ENCODE data around the gene GSTO1. TPM values are rescaled to one million over a fixed set of nuclear protein-coding genes. Genes with fewer than 3 reads are reported as not detected.
A peak's percentile ranks its signal among the peaks of the same experiment; 100 is the strongest.

GSTO1 gene
- total and polyA plus RNA-seq, 2 donors (not counting 1 experiment from before 2014, with no cell fraction given) = 30.1 to 37.7 TPM

GRCh38 chr10:104288355-104288754 lies 33.7 kb downstream of the GSTO1 start:
- H3K9ac ChIP-seq (ENCODE audit: low read length) = no peak overlapping the region
- CTCF ChIA-PET = interaction anchor here (0.8 to 9.9 kb wide), 4 partner anchors 14 to 63 kb away, joined by 3 to 221 read pairs (median 82); partner anchors contain the start of gene CFAP58
- no peak overlapping the region for H3K4me2 ChIP-seq (replicated peaks; ENCODE audit: low read depth, low read length, poor library complexity, severe bottlenecking)
- peaks cover 0 to 16% (median 4%) of the 10 kb centered on the region in 4 experiments for H3K27me3 ChIP-seq (replicated peaks in 1 of 4; ENCODE audit: control extremely low read depth in 1 of 4, control insufficient read depth in 3 of 4, insufficient read depth in 4 of 4, low read length in 3 of 4)
- H4K20me1 ChIP-seq (ENCODE audit: control insufficient read depth, insufficient read depth, low read length, poor library complexity, severe bottlenecking) = no peaks in the 10 kb centered on the region
- Mint-ChIP-seq H3K4me1 (peaks cover 5% of the 10 kb centered on the region), H3K4me3 (no peak overlapping the region), H3K27me3 (peaks cover 33% of the 10 kb centered on the region), H3K27ac (no peak overlapping the region), H3K9me3 (ENCODE audit: insufficient read depth) (no peaks in the 10 kb centered on the region)
- no peak for TF ChIP-seq CTCF (IDR thresholded peaks at IDR 0.05)
- TF ChIP-seq EZH2 (IDR thresholded peaks at IDR 0.05; ENCODE audit: borderline replicate concordance, insufficient read depth, low read depth, low read length, poor library complexity, severe bottlenecking) = no peak
- H3K4me3 ChIP-seq (ENCODE audit: control extremely low read depth in 1 of 5, extremely low read depth in 1 of 5, insufficient read depth in 1 of 5, low read depth in 2 of 5, low read length in 4 of 5) = no peak overlapping the region
- H3K79me2 ChIP-seq (ENCODE audit: control insufficient read depth, insufficient read depth, low read length) = no peaks in the 10 kb centered on the region
- intact Hi-C loops (cut with micrococcal nuclease) = no loop called here
- H3K9me3 ChIP-seq (ENCODE audit: control extremely low read depth in 1 of 3, control insufficient read depth in 2 of 3, insufficient read depth in 1 of 3, low read length in 2 of 3) = no peaks in the 10 kb centered on the region
- H3K36me3 ChIP-seq (replicated peaks in 1 of 2; ENCODE audit: control extremely low read depth in 1 of 2, control insufficient read depth in 1 of 2, extremely low read depth in 1 of 2, insufficient read depth in 2 of 2, low read length in 1 of 2) = no peaks in the 10 kb centered on the region
- no peak overlapping the region for H2AFZ ChIP-seq (ENCODE audit: insufficient read depth, low read depth, low read length, poor library complexity, severe bottlenecking)
- peaks cover 4 to 8% of the 10 kb centered on the region in 2 donors for H3K4me1 ChIP-seq (ENCODE audit: control insufficient read depth in 2 of 2, insufficient read depth in 2 of 2, low read length in 2 of 2)
- POLR2A ChIA-PET = no interaction called here
- WGBS (ENCODE audit: insufficient coverage) = 100% methylated on average over 1 of the region's 1 CpG
- DNase-seq = no peak
- ATAC-seq (ENCODE audit: low read depth) = no peak
- no peak overlapping the region for H3K27ac ChIP-seq (ENCODE audit: low read length in 2 of 2)

- Histone ChIP-seq H3K4me2 (replicated peaks; ENCODE audit: low read depth, low read length, poor library complexity, severe bottlenecking) (peak overlapping the region; percentile 66), H4K20me1 (ENCODE audit: control insufficient read depth, insufficient read depth, low read length, poor library complexity, severe bottlenecking) (no peaks in the 10 kb centered on the region), H3K27me3 (replicated peaks in 1 of 4; ENCODE audit: control extremely low read depth in 1 of 4, control insufficient read depth in 3 of 4, insufficient read depth in 4 of 4, low read length in 3 of 4) (peaks cover 0 to 16% (median 6%) of the 10 kb centered on the region in 4 experiments), H2AFZ (ENCODE audit: insufficient read depth, low read depth, low read length, poor library complexity, severe bottlenecking) (peak overlapping the region; percentile 45), H3K4me1 (ENCODE audit: control insufficient read depth in 2 of 2, insufficient read depth in 2 of 2, low read length in 2 of 2) (peaks cover 4 to 8% of the 10 kb centered on the region in 2 donors), H3K4me3 (ENCODE audit: control extremely low read depth in 1 of 5, extremely low read depth in 1 of 5, insufficient read depth in 1 of 5, low read depth in 2 of 5, low read length in 4 of 5) (no peak overlapping the region), H3K9me3 (ENCODE audit: control extremely low read depth in 1 of 3, control insufficient read depth in 2 of 3, insufficient read depth in 1 of 3, low read length in 2 of 3) (no peaks in the 10 kb centered on the region), H3K9ac (ENCODE audit: low read length) (peak overlapping the region; percentile 22), H3K79me2 (ENCODE audit: control insufficient read depth, insufficient read depth, low read length) (no peaks in the 10 kb centered on the region), H3K27ac (ENCODE audit: low read length in 2 of 2) (no peak overlapping the region), H3K36me3 (replicated peaks in 1 of 2; ENCODE audit: control extremely low read depth in 1 of 2, control insufficient read depth in 1 of 2, extremely low read depth in 1 of 2, insufficient read depth in 2 of 2, low read length in 1 of 2) (no peaks in the 10 kb centered on the region)
- TF ChIP-seq EZH2 (IDR thresholded peaks at IDR 0.05; ENCODE audit: borderline replicate concordance, insufficient read depth, low read depth, low read length, poor library complexity, severe bottlenecking) = no peak
- TF ChIP-seq CTCF (IDR thresholded peaks at IDR 0.05) = peak; percentile 100
- 1% methylated on average over 22 of the region's 26 CpGs for WGBS (ENCODE audit: insufficient coverage)
- intact Hi-C loops (cut with micrococcal nuclease) = loop anchor here (1.0 kb wide), 5 partner anchors 14 to 170 kb away; partner anchors contain the start of genes GSTO2 and ITPRIP
- Mint-ChIP-seq H3K4me1 (peaks cover 5% of the 10 kb centered on the region), H3K27me3 (peaks cover 34% of the 10 kb centered on the region), H3K9me3 (ENCODE audit: insufficient read depth) (no peaks in the 10 kb centered on the region), H3K27ac (peak overlapping the region; percentile 28), H3K4me3 (peak overlapping the region; percentile 44)
- ChIA-PET CTCF (interaction anchor here (0.6 to 9.9 kb wide), 34 partner anchors 8 to 403 kb away, joined by 3 to 221 read pairs (median 4); partner anchors contain the start of genes CFAP58, GSTO1, GSTO2 and ITPRIP), POLR2A (interaction anchor here (0.7 kb wide), 1 partner anchor 46 kb away, joined by 3 read pairs; no protein-coding TSS in a partner anchor)
- peak; percentile 100 for ATAC-seq (ENCODE audit: low read depth)
- peak; percentile 91 for DNase-seq
Observed at GRCh38 chr10:104291439-104291951, 36.8 kb downstream of the GSTO1 start.
